ENCODE results near the gene ATP2A1. TPM values are rescaled to one million over a fixed set of nuclear protein-coding genes. Genes with fewer than 3 reads are reported as not detected.

The ATP2A1 gene
- total and polyA plus RNA-seq, 2 experiments from 2014 or later = 0.13 to 2.3 TPM

- peak overlapping the region; percentile 97 for H3K27ac ChIP-seq
- H4K20me1 ChIP-seq (ENCODE audit: insufficient read depth, poor library complexity, severe bottlenecking) = peaks cover 9% of the 10 kb centered on the region
- WGBS (ENCODE audit: low lambda C conversion rate, missing lambda C conversion rate) = 87% methylated on average over 12 of the region's 12 CpGs
- peak overlapping the region; percentile 10 for H3K4me3 ChIP-seq
- H3K9me3 ChIP-seq (ENCODE audit: low read depth) = no peaks in the 10 kb centered on the region
- peak overlapping the region; percentile 93 for H3K4me2 ChIP-seq
- DNase-seq (ENCODE audit: low spot score) = no peak
- no peaks in the 10 kb centered on the region for H3K36me3 ChIP-seq (replicated peaks; ENCODE audit: insufficient read depth, low read depth)
- H3K79me2 ChIP-seq = peaks cover 43% of the 10 kb centered on the region
- H3K9me2 ChIP-seq (replicated peaks; ENCODE audit: insufficient read depth) = no peaks in the 10 kb centered on the region
- H3K4me1 ChIP-seq (ENCODE audit: insufficient read depth) = peaks cover 13% of the 10 kb centered on the region
- H3K27me3 ChIP-seq = no peaks in the 10 kb centered on the region
- H2AFZ ChIP-seq = no peak overlapping the region
- TF ChIP-seq EZH2phosphoT487 (IDR thresholded peaks at IDR 0.05; ENCODE audit: low read depth, severe bottlenecking, unreplicated experiment) (no peak), CTCF (IDR thresholded peaks at IDR 0.05; ENCODE audit: poor library complexity) (no peak), EZH2 (IDR thresholded peaks at IDR 0.05; ENCODE audit: borderline replicate concordance) (no peak)
These were observed 13.1 kb upstream of the ATP2A1 start for GRCh38 chr16:28865001-28865688.

- WGBS (ENCODE audit: low lambda C conversion rate, missing lambda C conversion rate) = 92% methylated on average over 15 of the region's 32 CpGs
- H3K79me2 ChIP-seq = peaks cover 43% of the 10 kb centered on the region
- no peak for TF ChIP-seq EZH2 (IDR thresholded peaks at IDR 0.05; ENCODE audit: borderline replicate concordance)
- TF ChIP-seq CTCF (IDR thresholded peaks at IDR 0.05; ENCODE audit: poor library complexity) = no peak
- no peak for TF ChIP-seq EZH2phosphoT487 (IDR thresholded peaks at IDR 0.05; ENCODE audit: low read depth, severe bottlenecking, unreplicated experiment)
- H3K4me1 ChIP-seq (ENCODE audit: insufficient read depth) = peaks cover 13% of the 10 kb centered on the region
- no peaks in the 10 kb centered on the region for H3K27me3 ChIP-seq
- DNase-seq (ENCODE audit: low spot score) = no peak
- no peak overlapping the region for H3K4me3 ChIP-seq
- H4K20me1 ChIP-seq (ENCODE audit: insufficient read depth, poor library complexity, severe bottlenecking) = peaks cover 9% of the 10 kb centered on the region
- H3K4me2 ChIP-seq = peak overlapping the region; percentile 93
- H3K27ac ChIP-seq = no peak overlapping the region
- H3K9me2 ChIP-seq (replicated peaks; ENCODE audit: insufficient read depth) = no peaks in the 10 kb centered on the region
- no peaks in the 10 kb centered on the region for H3K36me3 ChIP-seq (replicated peaks; ENCODE audit: insufficient read depth, low read depth)
- no peak overlapping the region for H2AFZ ChIP-seq
- no peaks in the 10 kb centered on the region for H3K9me3 ChIP-seq (ENCODE audit: low read depth)
These were observed 12.4 kb upstream of the ATP2A1 start for GRCh38 chr16:28865722-28866453.

GRCh38 chr16:28866454-28866804, 11.9 kb upstream of the ATP2A1 start:
- Histone ChIP-seq H3K27ac (no peak overlapping the region), H2AFZ (no peak overlapping the region), H4K20me1 (ENCODE audit: insufficient read depth, poor library complexity, severe bottlenecking) (peaks cover 9% of the 10 kb centered on the region), H3K4me3 (no peak overlapping the region), H3K9me3 (ENCODE audit: low read depth) (no peaks in the 10 kb centered on the region), H3K79me2 (peaks cover 43% of the 10 kb centered on the region), H3K27me3 (no peaks in the 10 kb centered on the region), H3K36me3 (replicated peaks; ENCODE audit: insufficient read depth, low read depth) (no peaks in the 10 kb centered on the region), H3K4me1 (ENCODE audit: insufficient read depth) (peaks cover 13% of the 10 kb centered on the region), H3K9me2 (replicated peaks; ENCODE audit: insufficient read depth) (no peaks in the 10 kb centered on the region), H3K4me2 (peak overlapping the region; percentile 93)
- TF ChIP-seq CTCF (IDR thresholded peaks at IDR 0.05; ENCODE audit: poor library complexity) (no peak), EZH2 (IDR thresholded peaks at IDR 0.05; ENCODE audit: borderline replicate concordance) (no peak), EZH2phosphoT487 (IDR thresholded peaks at IDR 0.05; ENCODE audit: low read depth, severe bottlenecking, unreplicated experiment) (no peak)
- 95% methylated on average over 17 of the region's 17 CpGs for WGBS (ENCODE audit: low lambda C conversion rate, missing lambda C conversion rate)
- no peak for DNase-seq (ENCODE audit: low spot score)
